Epidermal melanocyte (primary cell): Measurements from ENCODE around the gene CRACR2A.

ENCODE experiments used
- DNase-seq: peaks from one replicate; pipeline ENCODE4 v3.0.0; 2011; ENCODE audit warnings: low spot score; ENCODE audit not compliant: insufficient read length

The CRACR2A gene

DNA sequence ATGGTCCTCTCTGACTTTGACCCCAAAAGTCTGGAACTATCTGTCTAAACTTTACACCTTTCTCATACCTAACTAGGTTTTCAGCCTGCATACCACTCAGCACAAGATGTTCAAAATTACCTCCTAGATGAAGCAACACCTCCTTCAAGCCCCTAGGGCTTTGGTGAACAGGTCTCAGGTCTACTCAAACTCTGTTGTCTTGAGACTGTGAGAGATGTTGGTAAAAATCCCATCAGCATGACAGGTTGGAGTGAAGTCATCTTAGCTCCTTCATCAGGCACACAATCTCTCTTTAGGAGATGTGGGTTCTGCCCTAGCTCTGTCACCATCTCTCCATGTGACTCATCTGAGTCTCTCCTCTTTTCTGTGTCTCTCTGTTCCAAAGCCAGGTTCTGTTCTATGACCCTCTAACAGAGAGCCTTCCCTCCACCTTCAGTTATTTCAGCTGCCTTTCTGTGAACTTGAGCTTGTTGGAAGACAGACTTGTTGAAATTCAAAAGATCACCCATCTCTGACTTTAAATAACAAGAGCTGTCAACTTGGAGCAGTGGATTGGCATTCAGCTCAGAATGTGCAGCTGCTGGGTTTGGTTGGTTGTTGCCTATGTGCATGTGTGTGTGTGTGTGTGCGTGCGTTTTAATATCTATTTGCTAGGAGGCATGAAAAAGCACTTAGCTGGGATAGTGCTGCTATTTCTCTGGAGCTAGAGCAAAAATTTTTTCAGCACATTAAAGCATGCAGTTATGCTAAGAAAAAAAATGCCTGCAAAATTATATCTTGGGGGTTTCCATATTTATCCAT lies 130.7 kb downstream of the CRACR2A start:
- no peak for DNase-seq

GRCh38 chr12:3620856-3621255 lies 132.1 kb downstream of the CRACR2A start:
- DNase-seq, result no peak

DNA sequence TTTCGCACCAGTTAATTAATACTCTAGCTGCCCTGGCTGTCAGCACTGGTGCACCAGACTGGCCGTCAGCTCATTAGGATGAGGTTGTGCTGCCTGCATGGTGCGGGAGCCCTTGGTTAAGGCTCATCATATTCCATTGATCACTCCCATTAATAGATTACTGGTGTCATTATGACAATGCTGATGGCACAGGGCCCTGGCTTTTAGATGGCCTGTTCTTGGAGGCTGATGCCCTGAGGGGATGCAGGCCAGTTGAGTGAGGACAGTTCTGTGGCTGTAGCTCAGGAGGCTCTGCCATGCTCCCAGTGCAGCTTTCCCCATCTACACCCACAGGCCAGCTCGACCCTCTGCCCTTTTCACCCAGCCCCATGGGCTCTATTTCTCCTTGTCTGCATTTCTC lies 135.3 kb downstream of the CRACR2A start:
- DNase-seq, result no peak

- DNase-seq, result no peak
Measured at GRCh38 chr12:3615862-3616261, 137.0 kb downstream of the CRACR2A start.

- DNase-seq, result no peak
Measured at GRCh38 chr12:3614806-3615466, 138.0 kb downstream of the CRACR2A start.

DNA sequence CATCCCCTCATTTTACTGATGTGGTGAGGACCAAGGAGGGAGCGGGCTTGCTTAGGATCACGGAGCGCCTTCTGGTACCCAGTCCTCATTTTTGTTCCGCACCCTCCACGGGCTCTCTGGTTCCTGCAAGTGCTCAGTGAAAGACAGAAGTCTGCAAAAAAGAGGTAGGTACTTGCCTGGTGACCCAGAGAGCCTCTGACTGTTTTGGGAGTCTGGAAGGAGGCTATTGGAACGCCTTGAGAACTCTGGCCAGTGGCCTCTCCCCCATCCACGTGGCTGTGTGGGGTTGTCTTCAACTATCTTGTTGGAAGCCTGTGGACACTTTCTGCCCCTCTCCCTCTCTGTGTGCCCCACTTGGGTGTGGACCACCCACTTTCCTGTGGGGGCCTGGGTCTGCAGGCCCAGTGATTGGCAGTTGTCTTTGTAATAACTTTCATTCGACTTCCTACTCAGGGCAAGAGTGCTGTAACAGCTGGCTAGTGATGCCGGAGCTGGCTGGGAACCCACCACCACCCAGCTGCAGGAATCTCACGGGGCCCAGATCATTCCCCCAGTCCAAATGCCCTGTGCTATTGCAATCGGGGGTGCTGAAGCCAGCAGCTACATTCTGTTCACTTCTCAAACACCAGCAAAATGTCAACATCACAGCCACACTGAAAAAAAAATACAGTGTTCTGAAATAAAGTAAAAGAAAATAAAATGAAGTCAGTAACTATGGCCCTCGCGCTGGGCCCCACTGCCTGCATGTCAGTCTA lies 139.1 kb downstream of the CRACR2A start:
- DNase-seq, result no peak

GRCh38 chr12:3611860-3612703 lies 140.8 kb downstream of the CRACR2A start:
- no peak for DNase-seq

DNA sequence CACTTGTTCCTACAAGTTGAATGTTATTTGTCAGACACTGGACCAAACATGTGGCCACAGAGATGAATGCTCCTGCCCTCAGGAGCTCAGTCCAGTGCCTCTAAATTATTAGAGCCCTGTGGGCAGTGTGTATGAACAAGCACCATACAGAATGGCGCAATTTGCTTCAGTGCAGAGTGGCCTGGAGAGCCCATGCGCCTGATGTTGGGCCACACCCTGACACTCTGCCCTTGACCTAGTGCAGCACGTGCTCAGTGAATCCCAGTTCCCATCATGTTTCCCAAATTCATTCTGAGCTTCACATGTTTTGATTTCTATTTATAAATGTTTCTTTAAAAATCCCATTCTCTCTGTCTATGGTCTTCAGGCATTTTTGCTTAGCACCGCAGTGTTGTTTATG lies 145.1 kb downstream of the CRACR2A start:
- DNase-seq, result no peak

DNA sequence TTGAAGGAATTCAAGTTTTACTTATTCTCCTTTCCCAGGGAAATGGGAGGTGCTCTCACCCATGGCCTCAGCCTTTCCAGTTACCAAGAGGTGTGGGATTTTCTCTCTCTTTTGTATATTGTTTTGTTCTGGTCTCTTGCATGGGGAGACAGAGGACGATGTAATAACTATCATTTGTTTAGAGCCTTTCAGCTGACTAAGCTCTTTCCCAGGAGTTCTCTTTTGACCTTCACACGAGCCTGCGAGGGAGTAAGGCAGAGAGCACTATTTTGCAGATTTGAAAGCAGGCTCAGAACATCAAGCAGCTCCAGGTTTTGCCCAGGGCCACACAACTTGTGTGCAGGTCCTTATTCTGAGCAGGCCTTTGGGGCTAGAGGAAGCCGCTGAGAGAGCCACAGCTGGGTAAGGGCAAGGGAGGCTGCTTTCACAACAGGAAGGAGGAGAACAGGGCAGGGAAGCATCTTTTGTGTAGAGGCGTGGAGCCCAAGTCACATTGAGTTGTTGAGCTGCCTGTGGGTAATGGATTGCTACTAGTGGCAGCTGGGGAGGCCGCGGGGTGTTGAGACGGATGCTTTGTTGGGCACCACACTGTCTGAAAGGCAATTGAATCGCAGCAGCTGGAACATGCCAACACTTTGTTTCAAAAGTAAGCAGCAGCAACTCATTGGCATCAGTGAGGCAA lies 145.7 kb downstream of the CRACR2A start:
- DNase-seq, result no peak

DNA sequence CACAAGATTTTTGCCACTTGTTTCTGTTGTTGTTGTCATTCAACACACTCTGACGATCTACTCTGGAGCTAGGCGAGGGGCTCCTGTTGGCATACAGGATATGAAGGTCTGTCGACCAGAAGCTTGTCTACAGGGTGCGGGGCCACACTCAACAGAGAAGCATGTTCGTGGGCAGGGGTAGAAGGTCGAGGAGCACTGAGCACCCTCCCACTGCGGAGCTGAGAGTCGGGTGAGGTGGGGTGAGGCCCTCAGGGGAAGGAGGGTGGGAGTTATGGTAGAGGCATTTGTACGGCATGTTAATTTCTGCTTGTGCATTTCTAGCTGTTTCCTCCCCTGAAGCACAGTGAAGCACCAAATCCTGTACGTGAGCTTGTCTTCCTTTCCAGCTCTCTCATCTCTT lies 146.8 kb downstream of the CRACR2A start:
- no peak for DNase-seq

DNA sequence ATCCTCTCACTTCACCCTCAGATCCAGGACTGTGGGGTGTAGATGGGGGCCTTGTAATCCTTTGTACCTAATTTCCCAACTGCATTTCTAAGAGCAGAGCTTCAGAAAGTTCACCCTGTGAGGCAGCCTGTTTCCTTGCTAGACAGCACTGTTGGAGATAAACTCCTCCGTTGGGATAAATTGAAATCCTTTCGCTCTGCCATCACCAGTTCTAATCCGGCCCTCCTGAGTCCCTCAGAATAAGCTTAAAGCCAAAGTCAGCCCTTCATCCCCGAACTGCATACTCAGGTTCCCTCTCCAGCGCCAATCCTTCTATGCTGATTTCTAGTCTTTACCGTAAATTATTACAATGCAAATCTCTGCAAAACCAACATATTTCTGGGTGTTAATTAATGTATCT lies 147.2 kb downstream of the CRACR2A start:
- DNase-seq, result no peak

DNA sequence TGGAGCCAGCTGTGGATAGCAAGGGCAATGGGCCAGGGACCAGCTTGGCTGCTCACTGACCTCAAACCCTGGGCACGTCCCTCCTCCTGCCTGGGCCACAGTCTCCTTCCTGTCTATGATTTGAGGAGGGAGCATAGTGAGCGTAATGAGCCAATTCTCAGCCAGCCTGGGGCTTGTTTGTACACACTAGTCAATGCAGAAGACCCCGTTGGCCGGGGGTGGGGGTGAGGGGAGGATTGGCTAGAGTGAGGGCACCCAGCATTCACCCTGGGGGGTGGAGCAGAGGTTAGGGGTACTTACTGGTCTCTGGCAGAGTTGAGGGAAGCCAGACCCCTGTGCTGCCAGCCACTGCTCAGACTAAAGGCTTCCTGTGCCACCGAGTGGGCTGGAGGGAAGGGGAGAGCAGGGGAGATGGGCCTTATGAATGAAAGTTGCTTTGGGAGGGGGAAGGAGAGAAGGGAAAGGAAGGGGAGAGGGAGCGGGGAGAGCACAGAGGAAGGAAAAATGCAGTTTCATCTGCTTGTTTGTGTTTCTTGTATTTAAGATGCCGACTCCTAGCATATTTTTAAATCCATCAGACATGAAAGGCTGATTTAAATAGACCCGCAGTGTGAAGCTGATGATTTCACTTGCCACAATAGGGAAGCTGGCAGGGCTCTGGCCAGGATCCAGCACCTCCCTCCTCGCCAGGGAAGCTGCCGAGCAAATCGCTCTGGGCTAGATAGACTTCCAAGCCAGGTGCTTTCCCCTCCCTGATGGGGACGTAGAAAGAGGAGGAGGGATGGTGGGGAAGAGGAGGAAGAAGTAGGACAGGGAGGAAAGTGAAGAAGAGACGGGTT lies 147.9 kb downstream of the CRACR2A start:
- no peak for DNase-seq

DNA sequence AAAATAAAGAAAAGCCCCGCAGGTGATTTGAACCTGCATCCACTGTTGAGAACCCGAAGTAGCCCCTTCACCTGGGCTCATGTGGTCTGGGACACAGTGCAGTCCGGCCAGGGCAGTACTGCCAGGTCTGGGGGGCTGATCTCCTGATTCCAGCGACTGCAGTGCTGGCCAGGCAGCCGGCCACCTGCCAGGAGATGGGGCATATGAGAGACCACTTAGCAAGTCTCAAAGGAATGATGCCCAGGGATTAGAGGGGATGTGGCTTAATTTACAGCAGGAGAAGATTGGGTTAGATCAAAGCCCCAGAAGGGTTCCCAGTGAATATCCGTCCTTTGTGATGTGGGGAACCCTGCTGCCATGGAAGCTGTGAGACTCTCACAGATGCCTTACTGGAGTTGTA lies 148.6 kb downstream of the CRACR2A start:
- DNase-seq, result no peak

DNA sequence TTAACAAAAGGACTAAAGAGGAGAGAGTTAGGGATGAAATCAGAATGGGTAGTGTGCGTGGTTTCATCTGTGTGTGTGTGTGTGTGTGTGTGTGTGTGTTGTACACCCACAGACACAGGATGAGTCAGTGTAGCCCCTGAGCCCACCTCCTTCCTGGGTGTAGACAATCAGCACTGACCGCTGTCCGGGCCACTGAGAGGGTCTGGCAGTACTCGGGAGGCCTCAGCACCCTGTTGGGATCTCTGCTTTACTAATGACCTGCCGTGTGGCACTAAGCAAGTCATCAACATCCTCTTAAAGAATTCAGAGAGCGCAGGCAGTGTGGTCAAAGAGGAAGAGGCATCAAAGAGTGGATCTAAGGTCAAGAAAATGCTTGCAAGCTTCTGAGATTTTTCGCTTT lies 149.3 kb downstream of the CRACR2A start:
- DNase-seq, result no peak

DNA sequence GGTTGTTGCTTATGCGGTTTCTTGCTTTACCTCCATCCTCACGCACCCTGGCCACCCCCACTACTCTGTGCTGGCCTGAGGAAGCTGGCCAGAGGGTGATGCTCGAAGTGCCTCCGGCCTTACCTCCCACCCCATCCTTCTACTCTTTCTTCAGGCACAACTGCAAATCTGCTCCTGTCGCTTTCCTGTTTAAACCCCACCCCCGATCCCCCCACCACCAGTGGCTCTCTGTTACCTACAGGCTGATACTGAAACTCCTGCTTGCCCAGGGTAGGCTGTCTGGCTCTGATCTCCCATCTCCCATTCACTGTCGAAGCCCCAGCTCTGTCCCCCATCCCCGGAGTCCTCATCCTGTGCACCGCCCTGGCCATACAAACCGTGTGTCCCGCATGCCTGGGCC lies 150.4 kb downstream of the CRACR2A start:
- no peak for DNase-seq

DNA sequence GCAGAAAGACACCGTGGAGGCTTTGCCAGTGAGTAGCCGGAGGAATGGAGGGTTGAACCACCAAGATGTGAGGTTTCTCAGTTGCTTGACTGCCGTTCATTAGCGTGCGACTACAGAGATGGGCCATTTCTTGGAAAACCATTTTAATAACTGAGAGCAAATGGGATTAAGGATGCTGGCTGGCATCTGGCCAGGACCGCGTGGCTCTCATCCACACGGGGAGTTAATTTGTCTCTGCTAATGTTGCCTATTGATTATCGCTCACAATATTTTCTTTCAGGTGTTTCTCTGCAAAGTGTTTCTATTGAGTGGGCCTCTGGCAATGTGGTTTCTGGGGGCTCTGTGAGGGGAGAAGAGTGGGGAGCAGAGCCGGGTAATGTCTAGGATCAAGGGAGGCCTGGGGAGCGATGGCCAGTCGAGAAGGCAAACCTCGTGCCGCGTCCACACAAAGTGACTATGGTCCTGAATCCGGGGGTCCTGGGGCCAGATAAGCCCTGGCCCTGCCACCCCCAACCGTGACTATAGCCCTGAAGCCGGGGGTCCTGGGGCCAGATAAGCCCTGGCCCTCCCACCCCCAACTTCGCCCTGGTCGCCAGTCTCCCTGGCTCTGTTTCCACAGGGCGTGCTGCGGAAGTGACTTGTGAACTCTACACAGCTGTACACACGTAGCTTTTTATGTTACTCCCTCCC lies 151.3 kb downstream of the CRACR2A start:
- DNase-seq, result no peak

DNA sequence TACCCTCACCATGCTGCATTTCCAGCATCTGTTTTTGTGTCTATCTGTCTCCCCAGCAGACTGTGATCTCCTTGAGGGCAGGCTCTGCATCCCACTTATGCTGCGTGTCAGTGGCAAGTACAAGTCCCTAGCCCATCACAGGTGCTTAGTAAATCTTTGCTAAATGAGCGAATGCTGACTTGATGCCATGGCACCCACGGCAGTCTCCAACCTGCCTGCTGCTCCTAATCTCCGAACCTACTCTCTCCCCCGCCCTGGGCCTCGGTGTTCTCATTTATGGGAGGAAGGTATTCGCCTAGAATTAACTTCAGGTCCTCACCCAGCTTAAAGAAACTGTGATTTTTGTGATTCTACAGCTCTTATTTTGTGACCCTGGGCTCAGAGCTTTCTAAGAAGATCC lies 152.0 kb downstream of the CRACR2A start:
- no peak for DNase-seq

DNA sequence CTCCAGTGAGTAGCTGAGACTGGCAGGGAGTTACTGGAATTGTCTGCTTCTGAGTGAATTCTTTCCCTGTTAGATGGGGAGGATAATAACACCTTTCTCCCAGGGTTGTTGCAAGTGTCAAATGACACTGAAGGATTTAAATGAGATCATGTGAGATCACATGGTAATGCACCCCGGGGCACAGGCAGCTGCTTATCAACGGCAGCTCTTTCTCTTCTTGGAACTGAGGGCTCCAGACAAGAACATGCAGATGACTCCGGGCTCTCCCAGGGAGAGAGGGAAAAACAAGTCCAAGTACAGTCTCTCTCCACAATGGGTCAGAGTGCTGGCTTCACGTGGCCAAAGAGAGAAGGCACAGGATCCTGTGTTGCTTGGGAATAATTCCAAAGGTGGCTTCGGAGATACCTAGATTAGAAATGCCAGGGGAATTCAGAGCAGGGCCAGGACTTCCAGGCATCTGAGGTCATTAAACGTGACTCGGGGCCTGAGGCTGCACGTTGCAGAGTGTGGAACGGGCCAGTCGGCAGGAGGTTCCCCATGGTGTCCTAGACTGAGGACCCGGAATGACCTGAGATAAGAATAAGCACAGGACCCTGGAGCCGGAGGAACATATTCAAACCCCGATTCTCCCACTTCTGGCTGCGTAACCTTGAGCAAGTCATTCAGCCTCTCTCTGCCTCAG lies 152.7 kb downstream of the CRACR2A start:
- peak; percentile 96 for DNase-seq
